NCI-H2171 (cell line): ENCODE measurements around the gene TPRG1.
A peak's percentile ranks its signal among the peaks of the same experiment; 100 is the strongest.
"Not testable (repeated sequence)": the region's sequence is repeated elsewhere in the genome, so short reads cannot be mapped to it uniquely, and the experiment has no call there.

ENCODE experiments used
- DNase-seq: peaks from one replicate; lab custom pipeline; 2025; lab: John Stamatoyannopoulos, UW

The TPRG1 gene

GRCh38 chr3:189312866-189313265, 141.1 kb downstream of the TPRG1 start:
- no peak for DNase-seq

GRCh38 chr3:189316296-189317019, 144.7 kb downstream of the TPRG1 start:
- no peak for DNase-seq

- no peak for DNase-seq
These were observed 146.1 kb downstream of the TPRG1 start for GRCh38 chr3:189317911-189318310.

- no peak for DNase-seq
These were observed 148.7 kb downstream of the TPRG1 start for GRCh38 chr3:189320511-189320910.

GRCh38 chr3:189322339-189322738, 150.6 kb downstream of the TPRG1 start:
- DNase-seq: no peak

GRCh38 chr3:189324538-189325138, 152.9 kb downstream of the TPRG1 start:
- peak; percentile 51 for DNase-seq

GRCh38 chr3:189325454-189325853, 153.7 kb downstream of the TPRG1 start:
- DNase-seq: no peak

GRCh38 chr3:189329630-189330029, 157.9 kb downstream of the TPRG1 start:
- not testable (repeated sequence) for DNase-seq

GRCh38 chr3:189330066-189330465, 158.3 kb downstream of the TPRG1 start:
- no peak for DNase-seq

GRCh38 chr3:189331002-189331418, 159.2 kb downstream of the TPRG1 start:
- no peak for DNase-seq

GRCh38 chr3:189334064-189334920, 162.5 kb downstream of the TPRG1 start:
- no peak for DNase-seq

- DNase-seq: no peak
These were observed 165.9 kb downstream of the TPRG1 start for GRCh38 chr3:189337673-189338091.

GRCh38 chr3:189338366-189338765, 166.6 kb downstream of the TPRG1 start:
- no peak for DNase-seq

GRCh38 chr3:189339996-189340395, 168.2 kb downstream of the TPRG1 start:
- DNase-seq: no peak

GRCh38 chr3:189340680-189341460, 169.1 kb downstream of the TPRG1 start:
- DNase-seq: no peak

GRCh38 chr3:189342811-189343210, 171.0 kb downstream of the TPRG1 start:
- no peak for DNase-seq

- DNase-seq: no peak
These were observed 173.2 kb downstream of the TPRG1 start for GRCh38 chr3:189344996-189345395.

- no peak for DNase-seq
These were observed 178.0 kb downstream of the TPRG1 start for GRCh38 chr3:189349772-189350171.

GRCh38 chr3:189353318-189353965, 181.7 kb downstream of the TPRG1 start:
- DNase-seq: no peak

GRCh38 chr3:189353988-189354889, 182.5 kb downstream of the TPRG1 start:
- DNase-seq: no peak
